GM21367 (cell line): ENCODE measurements around the gene ATP6V0C.

Source experiments
- ATAC-seq: cut with Tn5 transposase; IDR thresholded peaks from one replicate; pipeline ENCODE4 v1.9.1; 2021; ENCODE audit not compliant: unreplicated experiment

The ATP6V0C gene

GRCh38 chr16:2508722-2509400, 4.9 kb upstream of the ATP6V0C start:
- no peak for ATAC-seq

GRCh38 chr16:2511128-2511800, 2.5 kb upstream of the ATP6V0C start:
- ATAC-seq = no peak

- ATAC-seq = no peak
Measured at GRCh38 chr16:2511996-2512734, 1.6 kb upstream of the ATP6V0C start.

GRCh38 chr16:2512735-2513404, 882 bp upstream of the ATP6V0C start:
- ATAC-seq = no peak

GRCh38 chr16:2514333-2515179, 804 bp downstream of the ATP6V0C start:
- no peak for ATAC-seq

- no peak for ATAC-seq
Measured at GRCh38 chr16:2515180-2515851, 1.6 kb downstream of the ATP6V0C start.

GRCh38 chr16:2516391-2517240, 2.9 kb downstream of the ATP6V0C start:
- ATAC-seq = no peak

- no peak for ATAC-seq
Measured at GRCh38 chr16:2517954-2518605, 4.3 kb downstream of the ATP6V0C start.

GRCh38 chr16:2518823-2519710, 5.3 kb downstream of the ATP6V0C start:
- no peak for ATAC-seq

- no peak for ATAC-seq
Measured at GRCh38 chr16:2519711-2520080, 5.9 kb downstream of the ATP6V0C start.

- no peak for ATAC-seq
Measured at GRCh38 chr16:2520097-2520783, 6.5 kb downstream of the ATP6V0C start, which contains the start of gene AMDHD2. AMDHD2 (plus strand) TSS chr16:2520371; CDS start chr16:2520459, 88 bp downstream.

- no peak for ATAC-seq
Measured at GRCh38 chr16:2520784-2521531, 7.2 kb downstream of the ATP6V0C start.

- ATAC-seq = no peak
Measured at GRCh38 chr16:2523801-2524231, 10.1 kb downstream of the ATP6V0C start.

GRCh38 chr16:2524339-2524938, 10.7 kb downstream of the ATP6V0C start:
- no peak for ATAC-seq

GRCh38 chr16:2526135-2526534, 12.4 kb downstream of the ATP6V0C start:
- ATAC-seq = no peak
